NCI-H510A (cell line): ENCODE data around the gene ZNF277.

Experiments used
- DNase-seq: peaks from one replicate; lab custom pipeline; 2025; lab: John Stamatoyannopoulos, UW

Gene ZNF277

GRCh38 chr7:112254156-112254555 is 47.7 kb downstream of the ZNF277 start:
- no peak for DNase-seq

DNA sequence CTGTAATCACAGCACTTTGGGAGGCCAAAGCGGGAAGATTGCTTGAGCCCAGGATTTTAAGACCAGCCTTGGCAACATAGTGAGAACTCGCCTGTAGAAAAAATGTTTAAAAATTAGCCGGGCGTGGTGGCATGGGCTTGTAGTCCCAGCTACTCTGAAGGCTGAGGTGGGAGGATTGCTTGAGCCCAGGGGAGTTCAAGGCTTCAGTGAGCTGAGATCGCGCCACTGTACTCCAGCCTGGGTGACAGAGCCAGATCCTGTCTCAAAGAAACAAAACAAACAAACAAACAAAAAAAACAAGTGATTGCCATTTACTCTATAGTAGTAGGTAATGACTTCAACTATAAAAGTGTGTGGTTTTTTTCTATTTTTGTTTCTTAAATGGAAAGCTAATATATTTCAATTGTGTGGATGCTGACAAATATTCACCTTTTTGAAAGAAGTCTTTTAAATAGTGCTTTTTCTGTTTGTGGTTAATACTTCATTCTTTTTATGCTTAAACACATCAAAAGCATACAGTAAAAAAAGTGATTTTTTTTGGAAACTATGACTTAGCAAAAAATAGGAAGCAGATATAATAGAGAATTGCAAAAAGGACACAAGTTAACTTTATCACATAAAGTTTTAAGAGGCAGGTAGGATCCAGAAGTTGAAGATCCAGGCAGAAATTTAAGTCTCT is 48.4 kb downstream of the ZNF277 start:
- no peak for DNase-seq

- no peak for DNase-seq
Measured at GRCh38 chr7:112255388-112255720, 48.9 kb downstream of the ZNF277 start.

- no peak for DNase-seq
Measured at GRCh38 chr7:112257073-112257472, 50.6 kb downstream of the ZNF277 start.

- no peak for DNase-seq
Measured at GRCh38 chr7:112260911-112261310, 54.4 kb downstream of the ZNF277 start.

DNA sequence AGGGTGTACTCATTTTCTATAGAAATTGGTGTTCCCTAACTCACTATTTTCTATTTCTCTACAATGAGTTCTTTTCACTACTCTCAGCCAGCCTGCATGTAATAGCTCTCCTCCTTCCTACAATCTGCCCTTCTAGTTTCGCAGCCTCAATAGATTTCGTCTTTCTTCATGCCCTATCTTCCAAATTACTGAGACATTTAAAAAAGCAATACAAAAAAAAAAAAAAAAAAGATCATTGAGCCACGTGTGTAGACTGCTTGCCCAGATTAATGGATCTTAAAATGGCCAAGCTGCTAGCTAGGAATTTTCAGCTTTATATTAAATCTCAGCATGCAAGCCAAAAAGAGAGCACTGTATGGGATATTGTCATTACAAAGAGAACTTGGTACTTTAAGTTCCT is 55.5 kb downstream of the ZNF277 start:
- no peak for DNase-seq

GRCh38 chr7:112262855-112263487 is 56.5 kb downstream of the ZNF277 start:
- DNase-seq: no peak

- DNase-seq: no peak
Measured at GRCh38 chr7:112263519-112263918, 57.0 kb downstream of the ZNF277 start.

DNA sequence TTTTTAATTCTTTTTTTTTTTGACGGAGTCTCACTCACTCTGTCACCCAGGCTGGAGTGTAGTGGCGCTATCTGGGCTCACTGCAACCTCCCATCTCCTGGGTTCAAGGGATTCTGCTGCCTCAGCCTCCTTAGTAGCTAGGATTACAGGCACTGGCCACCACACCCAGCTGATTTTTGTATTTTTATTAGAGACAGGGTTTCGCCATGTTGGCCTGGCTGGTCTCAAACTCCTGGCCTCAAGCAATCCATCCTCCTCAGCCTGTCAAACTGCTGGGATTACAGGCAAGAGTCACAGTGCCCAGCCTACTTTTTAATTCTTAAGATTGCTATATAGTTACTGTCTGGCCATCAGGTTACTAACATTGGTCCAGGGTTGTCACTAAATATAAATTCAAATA is 59.6 kb downstream of the ZNF277 start:
- no peak for DNase-seq

DNA sequence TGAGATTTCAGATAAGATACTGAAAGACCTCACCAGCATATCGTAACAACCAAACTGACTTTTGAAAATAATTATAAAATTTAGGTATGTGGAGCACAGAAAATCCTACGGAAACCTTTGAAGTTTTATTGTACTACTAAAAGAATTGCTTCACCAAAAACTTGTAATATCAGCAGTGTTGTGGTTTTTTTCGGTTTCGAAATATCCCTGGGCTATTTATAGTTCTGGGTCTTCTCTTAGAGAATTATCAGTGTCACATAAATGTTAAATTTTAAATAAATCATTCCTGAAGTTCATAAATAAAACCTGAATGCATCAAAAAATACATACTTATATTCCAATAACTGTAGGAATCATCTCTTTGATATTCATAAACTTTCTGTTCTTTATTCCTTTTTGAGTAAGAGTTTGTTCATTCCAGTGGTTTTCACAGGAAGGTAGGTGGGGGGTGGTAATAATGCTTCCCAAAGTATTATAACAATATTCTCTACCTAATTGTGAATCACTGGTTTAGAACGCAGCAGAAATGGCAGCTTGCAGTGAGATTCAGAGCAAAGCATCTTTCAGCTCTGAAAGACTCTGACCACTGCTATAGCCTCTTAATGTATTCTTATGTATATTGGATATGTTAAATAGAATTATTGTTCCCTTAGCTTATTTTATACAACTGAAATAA is 60.2 kb downstream of the ZNF277 start:
- no peak for DNase-seq

GRCh38 chr7:112267944-112268691 is 61.6 kb downstream of the ZNF277 start:
- no peak for DNase-seq

- DNase-seq: peak; percentile 36
Measured at GRCh38 chr7:112271162-112271561, 64.7 kb downstream of the ZNF277 start.

- peak; percentile 11 for DNase-seq
Measured at GRCh38 chr7:112272921-112273561, 66.5 kb downstream of the ZNF277 start.

DNA sequence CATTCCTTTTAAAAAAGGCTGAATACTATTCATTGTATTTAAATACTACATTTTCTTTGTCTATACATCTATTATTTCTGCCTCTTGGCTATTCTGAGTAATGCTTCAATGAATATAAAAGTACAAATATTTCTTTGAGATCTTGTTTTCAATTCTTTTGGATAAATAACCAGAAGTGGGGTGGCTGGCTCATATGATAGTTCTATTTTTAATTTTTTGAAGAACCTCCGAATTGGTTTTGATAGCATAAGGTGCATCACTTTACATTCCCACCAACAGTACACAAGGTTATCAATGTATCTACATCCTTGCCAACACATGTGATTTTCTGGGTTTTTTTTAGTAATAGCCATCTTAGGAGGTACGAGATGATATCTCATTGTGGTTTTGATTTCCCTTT is 72.5 kb downstream of the ZNF277 start:
- no peak for DNase-seq

DNA sequence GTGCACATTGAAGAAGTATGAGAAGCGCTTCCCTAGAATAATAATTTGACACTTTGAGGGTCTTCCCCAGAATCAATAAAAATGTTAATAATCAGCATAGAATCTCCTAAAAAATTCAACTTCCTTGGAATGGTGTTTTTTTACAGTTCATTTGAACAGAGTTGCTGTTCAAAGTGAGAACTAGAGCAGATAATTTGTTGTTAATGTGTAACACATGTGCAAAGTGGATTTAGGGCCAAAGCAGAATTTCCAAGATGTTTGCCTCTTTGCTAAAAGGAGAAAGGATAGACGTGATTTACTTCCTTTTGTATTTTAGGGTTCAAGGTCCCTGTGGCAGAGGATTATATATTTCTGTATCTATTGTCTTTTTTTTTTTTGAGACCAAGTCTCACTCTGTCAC is 73.8 kb downstream of the ZNF277 start:
- DNase-seq: no peak

- DNase-seq: no peak
Measured at GRCh38 chr7:112282476-112283188, 76.1 kb downstream of the ZNF277 start.

- no peak for DNase-seq
Measured at GRCh38 chr7:112283382-112283910, 77.0 kb downstream of the ZNF277 start.

GRCh38 chr7:112286250-112287086 is 80.0 kb downstream of the ZNF277 start:
- DNase-seq: no peak

- DNase-seq: no peak
Measured at GRCh38 chr7:112288301-112288700, 81.8 kb downstream of the ZNF277 start.

- DNase-seq: no peak
Measured at GRCh38 chr7:112290065-112290464, 83.6 kb downstream of the ZNF277 start.
